Thyroid gland (tissue), 4 donors: Measurements from ENCODE around the gene SRP68. TPM values are rescaled to one million over a fixed set of nuclear protein-coding genes. Genes with fewer than 3 reads are reported as not detected.
"Not testable (repeated sequence)": the region's sequence is repeated elsewhere in the genome, so short reads cannot be mapped to it uniquely, and the experiment has no call there.

Experiments
- DNase-seq, 2 donors: peaks; one replicate each; pipeline ENCODE4 v3.0.0-alpha.2; 2019
- H3K27ac ChIP-seq, 3 donors: fragments of 200-600 bp; sonication (generic); 1 replicate in 2 of 3; 2 replicates in 1 of 3; pipeline ENCODE4 v1.5.1; 2016 to 2019; ENCODE audit warnings: mild to moderate bottlenecking in 1 of 3, moderate library complexity in 1 of 3
- H3K27me3 ChIP-seq: fragments of 200-600 bp; sonication (generic); one replicate; pipeline ENCODE4 v1.5.1; 2019
- H3K36me3 ChIP-seq, 2 donors: fragments of 200-600 bp; sonication (generic); one replicate each; pipeline ENCODE4 v1.5.1; 2016 to 2019
- H3K4me1 ChIP-seq, 2 donors: fragments of 200-600 bp; sonication (generic); one replicate each; pipeline ENCODE4 v1.5.1; 2017 to 2019
- H3K4me3 ChIP-seq, 3 donors: fragments of 200-600 bp; sonication (generic); replicated peaks in 1 of 3; 1 replicate in 2 of 3; 2 replicates in 1 of 3; pipeline ENCODE4 v1.5.1; 2016; ENCODE audit warnings: mild to moderate bottlenecking in 1 of 3
- H3K9me3 ChIP-seq: fragments of 200-600 bp; sonication (generic); one replicate; pipeline ENCODE4 v1.5.1; 2017
- CTCF ChIP-seq, 6 experiments: fragments of 200-600 bp in 3 of 6; fragments of 450-650 bp in 3 of 6; sonication (generic) in 3 of 6; IDR thresholded peaks; one replicate each; pipeline ENCODE4 v1.5.1; 2016 to 2019; ENCODE audit warnings: antibody characterized with exemption in 6 of 6, mild to moderate bottlenecking in 2 of 6, inconsistent platforms in 1 of 6, moderate library complexity in 1 of 6
- POLR2A ChIP-seq, 2 donors: fragments of 450-650 bp; IDR thresholded peaks; one replicate each; pipeline ENCODE4 v1.6.1; 2017; ENCODE audit warnings: antibody characterized with exemption in 2 of 2, mild to moderate bottlenecking in 2 of 2, moderate library complexity in 1 of 2
- WGBS, 2 donors: methylation state at CpG; one replicate each; pipeline ENCODE4 v1.1.5; 2017; 5-methylcytosine and 5-hydroxymethylcytosine counted together
- intact Hi-C: fragments of 100-400 bp; cut with DNase I; formaldehyde crosslinking; loops from one replicate; pipeline ENCODE4 v1.15.1; 2023
- total RNA-seq, 4 donors: library from RNA; depleted of rRNA; stranded (reverse); fragments of >200 nt; gene quantifications; one replicate each; pipeline ENCODE4 v1.2.3, GENCODE V29; 2016

Gene SRP68
- total RNA-seq, 4 donors from 2014 or later, result 48.2 to 67.0 (median 54.5) TPM

DNA sequence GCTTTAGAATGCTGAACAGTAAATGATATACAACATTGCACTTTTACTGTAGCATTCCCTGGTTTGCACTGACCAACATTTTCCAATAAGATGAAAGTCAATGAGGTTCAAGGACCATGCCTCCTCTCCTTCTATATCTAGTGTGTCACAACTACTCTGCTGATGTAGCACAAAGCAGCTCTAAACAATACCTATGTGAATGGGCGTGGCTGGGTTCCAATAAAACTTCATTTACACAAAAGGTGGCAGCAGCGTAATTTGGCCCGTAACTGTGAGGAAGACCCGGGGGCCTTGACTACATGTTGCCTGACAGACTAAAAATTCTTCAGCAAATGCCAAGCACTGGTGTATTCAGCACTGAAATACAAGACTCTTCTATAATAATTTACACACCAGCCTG, 6.5 kb downstream of the SRP68 start:
- Histone ChIP-seq H3K9me3 (no peaks in the 10 kb centered on the region), H3K27me3 (no peaks in the 10 kb centered on the region), H3K27ac (no peak overlapping the region), H3K4me1 (peaks cover 0 to 6% of the 10 kb centered on the region in 2 donors), H3K36me3 (peaks cover 65 to 71% of the 10 kb centered on the region in 2 donors), H3K4me3 (no peak overlapping the region)
- DNase-seq, result no peak
- TF ChIP-seq POLR2A (IDR thresholded peaks at IDR 0.05) (no peak), CTCF (IDR thresholded peaks at IDR 0.05) (no peak)
- WGBS, 2 donors, result 95 to 97% methylated on average over 4 of the region's 4 CpGs
- intact Hi-C loops, result no loop called here

- 91 to 92% methylated on average over 15 of the region's 15 CpGs for WGBS, 2 donors
- Histone ChIP-seq H3K36me3 (peaks cover 79 to 86% of the 10 kb centered on the region in 2 donors), H3K27me3 (no peaks in the 10 kb centered on the region), H3K4me1 (no peaks in the 10 kb centered on the region), H3K9me3 (no peaks in the 10 kb centered on the region), H3K27ac (no peak overlapping the region), H3K4me3 (no peak overlapping the region)
- intact Hi-C loops, result no loop called here
- no peak for DNase-seq
- TF ChIP-seq POLR2A (IDR thresholded peaks at IDR 0.05) (no peak), CTCF (IDR thresholded peaks at IDR 0.05) (no peak)
Observed at GRCh38 chr17:76063875-76064546, 8.3 kb downstream of the SRP68 start.

DNA sequence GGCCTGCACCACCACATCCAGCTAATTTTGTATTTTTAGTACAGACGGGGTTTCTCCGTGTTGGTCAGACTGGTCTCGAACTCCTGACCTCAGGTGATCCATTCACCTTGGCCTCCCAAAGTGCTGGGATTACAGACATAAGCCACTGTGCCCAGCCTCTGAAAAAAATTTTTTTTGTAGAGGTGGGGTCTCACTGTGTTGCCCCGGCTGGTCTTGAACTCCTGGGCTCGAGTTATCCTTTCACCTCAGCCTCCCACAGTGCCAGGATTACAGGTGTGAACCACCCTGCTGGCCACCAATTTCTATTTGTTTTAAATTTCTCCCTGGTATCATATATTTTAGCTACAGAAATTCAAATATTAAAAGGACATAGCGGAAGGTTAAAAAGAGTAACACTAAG, 14.1 kb downstream of the SRP68 start:
- H3K9me3 ChIP-seq, H3K27me3 ChIP-seq, intact Hi-C loops, H3K4me3 ChIP-seq, DNase-seq: not testable (repeated sequence)
- WGBS, 2 donors, result 82 to 89% methylated on average over 6 of the region's 6 CpGs
- H3K36me3 ChIP-seq, result peaks cover 65 to 78% of the 10 kb centered on the region in 2 donors
- peak overlapping the region in 1 of 3 donors; percentile 13 for H3K27ac ChIP-seq
- H3K4me1 ChIP-seq, result peaks cover 15 to 17% of the 10 kb centered on the region in 2 donors

GRCh38 chr17:76056882-76057281, 15.4 kb downstream of the SRP68 start:
- no peak for DNase-seq
- no peaks in the 10 kb centered on the region for H3K27me3 ChIP-seq
- no peaks in the 10 kb centered on the region for H3K9me3 ChIP-seq
- H3K4me1 ChIP-seq, result peaks cover 27 to 28% of the 10 kb centered on the region in 2 donors
- WGBS, 2 donors, result 94% methylated on average over 3 of the region's 3 CpGs
- H3K4me3 ChIP-seq, result no peak overlapping the region
- TF ChIP-seq CTCF (IDR thresholded peaks at IDR 0.05) (no peak), POLR2A (IDR thresholded peaks at IDR 0.05) (no peak)
- H3K36me3 ChIP-seq, result peaks cover 58 to 68% of the 10 kb centered on the region in 2 donors
- H3K27ac ChIP-seq, result no peak overlapping the region
- intact Hi-C loops, result no loop called here

GRCh38 chr17:76054112-76054476, 18.2 kb downstream of the SRP68 start:
- Histone ChIP-seq H3K27me3 (no peaks in the 10 kb centered on the region), H3K27ac (peak overlapping the region; percentile 78 to 96 (median 92)), H3K9me3 (no peaks in the 10 kb centered on the region), H3K36me3 (peaks cover 44 to 54% of the 10 kb centered on the region in 2 donors), H3K4me3 (no peak overlapping the region), H3K4me1 (peaks cover 44 to 49% of the 10 kb centered on the region in 2 donors)
- WGBS, 2 donors, result 51 to 66% methylated on average over 4 of the region's 4 CpGs
- peak; percentile 62 to 66 for DNase-seq
- intact Hi-C loops, result no loop called here
- TF ChIP-seq CTCF (IDR thresholded peaks at IDR 0.05), result no peak
- peak in 1 of 2 donors; percentile 60 for TF ChIP-seq POLR2A (IDR thresholded peaks at IDR 0.05)
